HG02798 (cell line): ENCODE results near the gene DUSP5.

Experiments
- ATAC-seq: cut with Tn5 transposase; IDR thresholded peaks from one replicate; pipeline ENCODE4 v1.9.1; 2021; ENCODE audit warnings: mild to moderate bottlenecking; ENCODE audit not compliant: unreplicated experiment, poor library complexity

Gene DUSP5

GRCh38 chr10:110498982-110499795 is 1.5 kb downstream of the DUSP5 start:
- peak; percentile 7 for ATAC-seq

DNA sequence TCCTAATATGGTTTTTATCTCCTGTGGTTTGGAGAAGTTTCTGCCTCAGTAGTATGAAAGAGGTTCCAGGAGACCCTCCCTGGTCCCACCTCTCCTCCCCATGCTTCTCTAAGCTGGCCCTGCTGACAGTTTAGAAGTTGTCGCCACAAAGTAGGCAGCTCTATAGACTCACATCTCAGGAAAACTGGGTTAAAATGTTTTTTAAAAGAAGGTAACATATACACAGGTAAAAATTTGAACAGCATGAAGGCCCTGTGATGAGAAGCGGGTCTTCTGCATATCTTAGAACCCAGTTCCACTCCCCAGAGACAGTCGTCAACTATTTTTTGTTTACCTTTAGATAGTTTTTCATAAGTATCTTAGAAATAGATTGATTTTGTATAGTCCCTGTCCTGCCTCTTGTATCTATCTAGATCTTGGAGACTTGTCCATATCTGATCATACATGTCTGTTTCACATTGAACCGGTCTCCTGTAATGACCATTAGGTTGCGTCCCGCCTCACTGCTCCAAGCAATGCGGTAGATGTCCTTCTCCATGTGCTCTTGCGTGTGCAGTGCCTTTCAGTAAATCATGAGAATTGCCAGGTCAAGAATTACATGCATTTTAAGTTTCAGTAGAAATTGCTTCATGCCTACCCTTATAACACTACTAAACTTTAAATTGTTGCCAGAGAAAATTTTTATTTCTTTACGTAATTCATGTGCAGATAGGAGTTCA is 2.2 kb downstream of the DUSP5 start:
- no peak for ATAC-seq

DNA sequence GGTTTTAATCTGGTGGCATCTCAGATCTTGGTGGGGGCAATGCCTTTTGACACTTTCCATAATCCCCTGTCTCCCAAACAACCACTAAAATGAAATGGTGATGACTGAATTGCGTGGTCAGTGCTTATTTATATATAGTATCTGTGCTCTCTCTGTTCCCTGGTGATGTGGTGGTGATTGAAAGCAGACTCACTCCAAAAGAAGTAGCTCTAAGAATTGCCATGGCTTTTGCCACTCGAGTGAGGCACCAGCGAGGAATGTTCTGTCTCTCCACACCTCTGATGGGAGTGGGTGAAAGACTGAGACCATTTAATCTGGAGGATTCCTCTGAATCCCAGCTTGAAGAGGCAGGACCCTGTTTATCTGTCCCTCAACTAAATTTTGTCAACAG is 2.8 kb downstream of the DUSP5 start:
- ATAC-seq, result no peak

GRCh38 chr10:110501142-110501937 is 3.6 kb downstream of the DUSP5 start:
- peak; percentile 9 for ATAC-seq

- ATAC-seq, result no peak
These were observed 4.6 kb downstream of the DUSP5 start for GRCh38 chr10:110502072-110502845.

- peak; percentile 30 for ATAC-seq
These were observed 5.2 kb downstream of the DUSP5 start for GRCh38 chr10:110502851-110503301.

DNA sequence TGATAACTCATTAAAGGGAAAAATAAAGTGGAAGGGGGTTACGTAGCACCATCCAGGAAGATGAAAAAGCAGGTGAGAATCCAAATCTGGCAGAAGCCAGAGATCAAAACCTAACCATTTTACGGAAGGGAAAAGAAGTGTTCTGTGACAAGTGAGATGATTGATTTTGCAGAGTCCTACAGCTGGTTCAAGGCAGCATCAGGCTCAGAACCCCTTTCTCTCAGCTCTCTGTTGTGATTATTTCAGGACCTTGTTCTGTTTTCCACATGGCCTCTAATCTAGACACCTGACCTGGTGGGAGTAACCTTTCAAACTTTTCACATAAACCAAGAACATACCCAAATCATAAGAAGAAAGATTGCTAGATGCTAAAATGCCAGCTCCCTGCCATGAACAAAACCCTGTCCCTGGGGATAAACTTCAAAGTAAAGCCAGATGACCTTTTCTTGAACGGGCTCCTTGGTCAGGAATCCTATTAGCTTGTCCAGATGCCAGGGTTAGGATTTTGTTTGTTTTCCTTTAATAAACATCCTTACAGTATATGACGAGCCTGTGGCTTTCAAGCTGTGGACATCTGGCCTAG is 5.9 kb downstream of the DUSP5 start:
- ATAC-seq, result no peak

DNA sequence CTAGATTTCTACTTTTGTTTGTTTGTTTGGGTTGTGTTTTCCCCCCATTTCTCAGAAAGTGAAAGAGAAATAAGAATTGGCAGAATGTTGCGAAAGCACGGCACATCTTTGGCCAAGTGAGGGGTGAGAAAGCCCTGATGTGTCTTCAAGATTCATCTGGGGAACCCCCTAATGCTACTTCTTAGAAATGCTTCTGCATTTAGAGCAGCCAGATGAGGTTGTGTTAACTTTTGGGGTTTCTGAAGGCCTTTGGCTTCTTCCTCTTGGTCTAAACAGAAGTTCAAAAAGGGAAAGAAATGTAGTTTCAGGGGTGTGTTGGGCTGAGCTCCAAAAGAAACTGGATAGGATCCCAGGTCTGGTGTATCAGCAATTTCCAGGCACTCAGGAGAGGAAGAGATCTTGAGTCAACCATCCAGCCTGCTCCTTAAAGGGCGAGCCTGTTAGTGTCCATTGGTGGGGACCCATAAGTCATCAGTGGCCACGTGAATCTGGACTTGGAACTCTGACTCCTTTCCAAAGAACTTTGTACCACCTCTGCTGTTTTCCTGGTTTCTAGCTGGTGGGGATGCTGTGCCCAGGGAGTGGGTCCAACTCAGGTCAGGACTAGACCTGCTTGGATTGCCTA is 6.5 kb downstream of the DUSP5 start:
- ATAC-seq, result peak; percentile 69

DNA sequence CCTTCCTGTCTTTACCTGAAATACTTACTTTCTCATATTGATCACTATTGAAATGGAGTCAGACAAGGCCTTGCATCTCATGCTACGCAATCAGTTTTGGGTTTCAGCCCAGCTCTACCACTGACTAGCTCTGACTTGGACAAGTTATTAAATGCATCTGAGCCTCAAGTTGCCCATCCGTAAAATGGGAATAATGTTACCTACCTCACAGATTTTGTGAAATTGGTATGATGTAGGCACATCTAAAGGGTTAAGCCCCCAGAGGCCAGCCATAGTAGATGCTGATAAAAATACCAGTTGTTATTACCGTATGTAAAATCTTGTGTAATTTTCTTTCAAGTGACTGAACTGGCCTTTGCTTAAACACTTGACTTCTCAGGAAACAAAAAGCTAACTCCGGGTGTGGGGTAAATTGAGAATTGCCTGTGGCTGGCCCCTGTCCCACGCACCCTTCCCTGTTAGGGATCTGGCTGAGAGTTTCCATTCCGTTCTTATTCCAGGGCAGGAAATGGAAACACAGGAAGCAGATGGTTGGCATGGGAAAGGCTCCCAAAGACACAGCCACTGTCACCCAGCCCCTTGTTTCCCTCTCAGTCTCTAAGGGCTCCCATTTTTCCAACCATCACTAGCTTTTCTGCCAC is 7.5 kb downstream of the DUSP5 start:
- ATAC-seq, result no peak

GRCh38 chr10:110506448-110506847 is 8.7 kb downstream of the DUSP5 start:
- ATAC-seq, result no peak

DNA sequence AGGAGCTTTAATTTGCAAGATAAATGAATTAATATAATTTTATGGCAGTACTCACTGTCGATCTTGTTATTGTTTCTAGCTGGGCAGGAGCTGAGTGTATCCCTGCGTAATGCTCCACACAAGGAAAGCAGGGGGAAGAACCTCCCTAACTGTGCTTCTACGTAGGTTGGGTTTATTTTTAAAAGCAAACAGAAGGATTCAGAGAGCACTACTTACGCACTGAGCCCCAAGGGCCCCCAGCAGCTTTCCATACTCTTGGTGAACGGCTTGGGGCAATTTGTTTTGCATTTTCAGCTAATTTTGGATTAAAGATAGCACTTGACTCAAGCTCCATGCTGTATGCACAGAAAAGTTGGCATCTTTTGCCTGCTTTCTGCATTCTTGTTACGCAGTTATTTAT is 9.6 kb downstream of the DUSP5 start:
- no peak for ATAC-seq

DNA sequence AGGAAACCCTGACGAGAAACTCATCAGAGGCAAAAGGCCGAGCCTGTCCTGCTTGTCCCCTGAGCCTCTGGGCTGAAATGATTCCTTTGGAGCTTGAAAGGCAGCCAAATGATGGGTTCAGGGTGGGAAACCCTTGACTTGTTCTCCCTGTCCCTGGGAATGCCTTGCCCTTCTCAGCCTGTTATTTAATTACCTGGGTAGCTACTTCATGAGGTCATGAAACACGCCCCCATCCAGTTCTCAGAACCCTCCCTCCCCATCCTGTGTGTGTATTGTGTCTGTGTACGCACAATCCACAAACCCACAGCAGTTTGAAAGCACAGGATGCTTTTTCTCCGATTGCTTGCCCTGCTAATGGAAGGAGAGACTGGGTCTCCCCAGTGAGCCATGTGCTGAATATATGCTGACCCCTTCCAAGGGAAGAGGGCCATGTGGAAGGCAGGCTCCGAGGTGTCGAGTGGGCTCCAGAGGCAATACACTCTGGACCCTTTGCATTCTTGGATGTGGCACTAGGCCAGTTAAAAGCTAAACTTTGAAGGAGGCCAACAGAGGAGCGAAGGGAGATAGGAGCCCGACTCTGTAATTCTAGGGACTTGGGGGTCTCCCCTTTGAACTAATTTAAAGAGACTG is 10.6 kb downstream of the DUSP5 start:
- no peak for ATAC-seq

DNA sequence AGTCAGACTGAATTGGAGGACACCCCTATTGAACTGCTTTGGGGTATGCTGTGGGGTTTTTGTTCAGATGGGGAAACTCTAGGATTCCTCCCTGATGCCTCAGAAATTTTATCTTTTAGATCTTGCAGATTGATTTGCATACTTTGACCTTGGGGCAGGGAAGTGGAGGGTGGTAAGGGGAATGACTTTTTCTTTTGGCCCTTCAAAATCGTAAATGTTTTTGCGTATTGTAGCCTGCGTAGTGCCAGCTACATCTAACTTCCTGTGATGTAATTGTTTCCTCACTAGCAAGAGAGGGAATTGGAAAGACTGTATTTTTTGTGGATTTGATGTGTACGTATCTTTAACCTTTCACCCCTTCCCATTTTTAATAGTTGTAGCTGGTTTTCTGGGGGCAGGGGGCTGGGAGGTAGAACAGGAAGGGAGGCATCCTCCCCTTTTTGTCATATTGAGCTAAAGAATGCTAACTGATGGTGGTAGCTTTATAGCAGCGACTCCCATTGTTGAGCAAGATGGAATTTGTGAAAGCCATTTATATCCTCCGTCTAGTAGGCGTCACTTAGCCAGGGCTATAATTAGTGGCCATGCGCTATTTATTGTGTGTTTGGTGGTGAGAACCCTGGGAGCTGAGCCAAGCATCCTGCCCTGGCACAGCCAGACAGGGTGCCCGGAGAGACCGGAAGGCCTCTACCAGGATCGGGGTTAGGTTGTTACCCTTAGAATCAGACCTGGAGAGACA is 11.3 kb downstream of the DUSP5 start:
- no peak for ATAC-seq

- no peak for ATAC-seq
These were observed 11.9 kb downstream of the DUSP5 start for GRCh38 chr10:110509560-110509959.

DNA sequence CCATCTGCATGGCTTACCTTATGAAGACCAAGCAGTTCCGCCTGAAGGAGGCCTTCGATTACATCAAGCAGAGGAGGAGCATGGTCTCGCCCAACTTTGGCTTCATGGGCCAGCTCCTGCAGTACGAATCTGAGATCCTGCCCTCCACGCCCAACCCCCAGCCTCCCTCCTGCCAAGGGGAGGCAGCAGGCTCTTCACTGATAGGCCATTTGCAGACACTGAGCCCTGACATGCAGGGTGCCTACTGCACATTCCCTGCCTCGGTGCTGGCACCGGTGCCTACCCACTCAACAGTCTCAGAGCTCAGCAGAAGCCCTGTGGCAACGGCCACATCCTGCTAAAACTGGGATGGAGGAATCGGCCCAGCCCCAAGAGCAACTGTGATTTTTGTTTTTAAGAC is 12.4 kb downstream of the DUSP5 start:
- no peak for ATAC-seq

DNA sequence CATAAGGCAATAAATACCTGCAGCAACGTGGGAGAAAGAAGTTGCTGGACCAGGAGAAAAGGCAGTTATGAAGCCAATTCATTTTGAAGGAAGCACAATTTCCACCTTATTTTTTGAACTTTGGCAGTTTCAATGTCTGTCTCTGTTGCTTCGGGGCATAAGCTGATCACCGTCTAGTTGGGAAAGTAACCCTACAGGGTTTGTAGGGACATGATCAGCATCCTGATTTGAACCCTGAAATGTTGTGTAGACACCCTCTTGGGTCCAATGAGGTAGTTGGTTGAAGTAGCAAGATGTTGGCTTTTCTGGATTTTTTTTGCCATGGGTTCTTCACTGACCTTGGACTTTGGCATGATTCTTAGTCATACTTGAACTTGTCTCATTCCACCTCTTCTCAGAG is 13.0 kb downstream of the DUSP5 start:
- no peak for ATAC-seq

- no peak for ATAC-seq
These were observed 14.2 kb downstream of the DUSP5 start for GRCh38 chr10:110511734-110512449.
